ENCODE results near the gene SDR9C7. TPM values are rescaled to one million over a fixed set of nuclear protein-coding genes. Genes with fewer than 3 reads are reported as not detected.
"Not testable (repeated sequence)": the region's sequence is repeated elsewhere in the genome, so short reads cannot be mapped to it uniquely, and the experiment has no call there.

The SDR9C7 gene
- total RNA-seq = not detected in 2 replicates
- long read RNA-seq = 0 reads

DNA sequence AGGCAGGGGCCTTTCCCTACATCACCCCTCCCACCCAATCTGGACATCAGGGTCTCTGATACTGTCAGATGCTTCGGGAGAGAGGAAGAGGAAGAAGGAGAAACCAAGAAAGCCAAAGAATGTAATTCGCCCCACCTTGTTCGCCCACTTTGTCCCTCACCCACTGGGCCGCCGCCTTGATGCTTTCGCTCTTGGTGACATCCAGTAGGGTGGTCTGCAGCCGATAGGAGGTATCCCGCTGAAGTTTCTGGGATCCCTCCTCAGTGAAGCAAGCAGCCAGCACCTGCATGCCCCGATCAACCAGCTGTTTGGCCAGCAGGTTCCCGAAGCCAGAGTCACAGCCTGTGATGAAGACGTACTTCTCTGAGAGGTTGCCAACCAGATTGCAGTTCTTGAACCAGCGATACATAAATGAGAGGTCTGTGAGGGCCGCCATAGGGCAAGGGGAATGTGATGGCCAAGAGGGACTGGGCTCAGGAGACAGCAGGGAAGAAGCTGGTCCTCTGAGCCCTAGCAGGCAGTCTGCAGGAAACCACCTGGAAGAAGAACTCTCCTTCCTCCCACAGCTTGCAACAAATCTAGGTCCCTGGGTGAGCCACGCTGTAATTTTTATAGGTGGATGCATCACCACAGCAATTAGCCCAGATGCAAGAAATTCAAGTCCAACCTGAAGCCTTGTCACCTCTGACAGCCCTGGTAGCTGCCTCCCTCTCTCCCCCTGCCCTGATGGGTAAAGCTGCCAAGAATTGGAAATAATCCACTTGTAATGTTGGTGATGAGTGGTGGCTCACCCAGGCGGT is at the start of gene SDR9C7:
Gene SDR9C7, minus strand, starts transcription at position 583 of the 800 bp plus-strand sequence. Its CDS starts 147 bp downstream, at position 436.
- H3K27me3 Mint-ChIP-seq = no peaks in the 10 kb centered on the region
- H3K4me3 Mint-ChIP-seq (ENCODE audit: low read depth) = no peak within 1 kb of the TSS
- no peaks in the 10 kb centered on the region for H3K36me3 Mint-ChIP-seq (ENCODE audit: insufficient read depth)
- no peak within 1 kb of the TSS for H3K27ac Mint-ChIP-seq
- H3K4me1 Mint-ChIP-seq (ENCODE audit: low read depth) = peaks cover 3% of the 10 kb centered on the region
- no peak for DNase-seq (ENCODE audit: low spot score, unreplicated experiment)
- no peaks in the 10 kb centered on the region for H3K9me3 Mint-ChIP-seq (ENCODE audit: low read depth)
- TF ChIP-seq, protein P1, sequence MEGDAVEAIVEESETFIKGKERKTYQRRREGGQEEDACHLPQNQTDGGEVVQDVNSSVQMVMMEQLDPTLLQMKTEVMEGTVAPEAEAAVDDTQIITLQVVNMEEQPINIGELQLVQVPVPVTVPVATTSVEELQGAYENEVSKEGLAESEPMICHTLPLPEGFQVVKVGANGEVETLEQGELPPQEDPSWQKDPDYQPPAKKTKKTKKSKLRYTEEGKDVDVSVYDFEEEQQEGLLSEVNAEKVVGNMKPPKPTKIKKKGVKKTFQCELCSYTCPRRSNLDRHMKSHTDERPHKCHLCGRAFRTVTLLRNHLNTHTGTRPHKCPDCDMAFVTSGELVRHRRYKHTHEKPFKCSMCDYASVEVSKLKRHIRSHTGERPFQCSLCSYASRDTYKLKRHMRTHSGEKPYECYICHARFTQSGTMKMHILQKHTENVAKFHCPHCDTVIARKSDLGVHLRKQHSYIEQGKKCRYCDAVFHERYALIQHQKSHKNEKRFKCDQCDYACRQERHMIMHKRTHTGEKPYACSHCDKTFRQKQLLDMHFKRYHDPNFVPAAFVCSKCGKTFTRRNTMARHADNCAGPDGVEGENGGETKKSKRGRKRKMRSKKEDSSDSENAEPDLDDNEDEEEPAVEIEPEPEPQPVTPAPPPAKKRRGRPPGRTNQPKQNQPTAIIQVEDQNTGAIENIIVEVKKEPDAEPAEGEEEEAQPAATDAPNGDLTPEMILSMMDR (IDR thresholded peaks at IDR 0.05; ENCODE audit: unreplicated experiment) = no peak

DNA sequence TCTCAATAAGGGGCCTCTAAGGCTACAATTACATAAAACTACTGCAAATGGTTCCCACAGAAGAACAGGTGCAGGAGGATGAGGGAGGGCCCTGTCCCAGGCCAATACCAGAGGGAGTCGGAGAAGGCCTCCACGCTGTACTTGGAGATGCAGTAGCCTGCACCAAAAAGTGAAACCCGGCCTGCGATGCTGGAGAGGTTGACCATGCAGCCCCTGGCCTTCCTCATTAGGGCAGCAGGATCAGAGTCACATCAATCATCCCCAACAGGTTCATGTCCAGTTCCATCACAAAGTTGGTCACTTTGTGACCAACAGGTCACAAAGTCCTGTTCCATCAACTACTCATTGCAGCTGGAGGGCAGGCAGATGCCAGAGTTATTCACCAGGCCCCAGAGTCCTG is 49.2 kb upstream of the SDR9C7 start:
- Mint-ChIP-seq H3K4me1 (ENCODE audit: low read depth) (no peaks in the 10 kb centered on the region), H3K27me3 (no peaks in the 10 kb centered on the region), H3K4me3 (ENCODE audit: low read depth) (no peak overlapping the region), H3K9me3 (ENCODE audit: low read depth) (no peaks in the 10 kb centered on the region), H3K27ac (no peak overlapping the region), H3K36me3 (ENCODE audit: insufficient read depth) (no peaks in the 10 kb centered on the region)
- DNase-seq (ENCODE audit: low spot score, unreplicated experiment) = no peak
- TF ChIP-seq, protein P1 (IDR thresholded peaks at IDR 0.05; ENCODE audit: unreplicated experiment) = no peak

DNA sequence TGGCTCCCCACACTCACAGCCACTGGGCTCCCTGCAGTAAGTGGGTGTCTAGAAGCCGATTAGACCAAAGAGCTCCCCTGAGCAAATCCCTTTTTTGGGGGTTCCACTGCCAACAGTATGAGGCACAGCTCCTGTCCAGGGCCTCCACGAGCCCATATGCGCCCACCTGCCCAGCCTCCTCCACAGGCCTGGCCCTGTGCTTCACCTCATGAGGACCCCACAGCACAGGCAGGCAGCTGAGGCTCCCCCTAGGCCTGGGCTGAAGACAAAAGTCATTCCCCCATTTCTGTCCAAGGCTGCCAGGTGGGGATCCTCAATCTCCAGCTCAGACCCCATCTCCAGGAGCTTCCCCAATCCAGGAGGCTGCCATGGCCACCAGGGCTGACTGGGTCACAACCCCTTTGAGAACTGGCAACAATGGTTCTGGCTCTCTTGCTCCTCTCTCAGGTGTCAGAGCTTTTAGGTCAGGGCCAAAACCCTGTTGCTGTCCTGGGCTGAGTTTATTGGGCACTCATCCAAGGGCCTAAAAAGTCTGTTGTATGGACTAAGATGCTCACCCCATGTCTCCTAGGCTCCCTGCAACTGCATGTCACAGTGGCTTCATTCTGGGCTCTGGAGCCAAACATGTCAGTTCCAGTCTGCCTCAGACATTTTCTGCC is 48.5 kb upstream of the SDR9C7 start:
- not testable (repeated sequence) for H3K36me3 Mint-ChIP-seq (ENCODE audit: insufficient read depth); H3K27me3 Mint-ChIP-seq; H3K4me3 Mint-ChIP-seq (ENCODE audit: low read depth); DNase-seq (ENCODE audit: low spot score, unreplicated experiment); H3K9me3 Mint-ChIP-seq (ENCODE audit: low read depth); H3K4me1 Mint-ChIP-seq (ENCODE audit: low read depth); H3K27ac Mint-ChIP-seq

DNA sequence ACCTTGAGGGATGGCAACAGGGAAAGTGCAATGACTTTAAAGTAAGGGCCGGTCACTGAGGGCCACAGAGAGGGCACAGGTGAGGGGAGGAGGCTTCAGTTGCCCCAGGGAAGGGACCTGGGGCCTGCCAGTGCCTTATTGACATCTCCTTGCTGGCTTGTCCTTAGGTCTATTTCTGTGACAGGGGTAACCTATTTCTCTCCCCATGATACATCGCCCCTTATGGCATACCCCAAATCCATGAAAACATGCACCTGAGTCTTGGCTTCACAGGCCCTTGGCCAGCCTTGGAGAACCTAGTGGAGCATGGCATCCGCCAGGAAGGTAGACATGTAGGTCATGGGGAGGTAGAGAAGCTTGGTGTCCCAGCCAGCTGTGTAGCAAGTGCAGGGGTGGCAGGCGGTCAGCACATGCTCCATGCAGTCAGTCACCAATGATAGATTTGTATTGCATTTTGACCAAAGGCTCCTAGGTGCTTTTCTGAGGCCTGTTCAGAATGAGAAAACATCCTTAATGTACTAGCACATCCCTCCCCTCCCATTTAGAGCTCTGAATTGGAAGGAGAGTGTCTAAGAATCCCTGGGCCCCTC is 46.8 kb upstream of the SDR9C7 start:
- no peak for DNase-seq (ENCODE audit: low spot score, unreplicated experiment)
- no peak overlapping the region for H3K27ac Mint-ChIP-seq
- TF ChIP-seq, protein P1 (IDR thresholded peaks at IDR 0.05; ENCODE audit: unreplicated experiment) = no peak
- H3K9me3 Mint-ChIP-seq (ENCODE audit: low read depth) = no peaks in the 10 kb centered on the region
- H3K36me3 Mint-ChIP-seq (ENCODE audit: insufficient read depth) = peaks cover 2% of the 10 kb centered on the region
- H3K4me3 Mint-ChIP-seq (ENCODE audit: low read depth) = no peak overlapping the region
- H3K4me1 Mint-ChIP-seq (ENCODE audit: low read depth) = no peaks in the 10 kb centered on the region
- no peaks in the 10 kb centered on the region for H3K27me3 Mint-ChIP-seq

DNA sequence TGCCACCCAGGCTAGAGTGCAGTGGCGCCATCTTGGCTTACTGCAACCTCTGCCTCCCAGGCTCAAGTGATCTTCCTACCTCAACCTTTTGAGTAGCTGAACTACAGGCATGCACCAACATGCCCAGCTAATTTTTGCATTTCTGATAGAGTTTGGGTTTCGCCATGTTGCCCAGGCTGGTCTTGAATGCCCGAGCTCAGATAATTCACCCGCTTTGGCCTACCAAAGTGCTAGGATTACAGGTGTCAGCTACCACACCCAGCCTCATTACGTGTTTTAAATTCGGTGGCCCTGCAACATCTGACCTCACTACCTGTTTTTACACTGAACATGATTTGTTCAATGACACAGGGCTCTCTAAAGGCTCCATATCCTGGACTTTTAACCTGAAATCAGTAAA is 46.1 kb upstream of the SDR9C7 start:
- no peak for DNase-seq (ENCODE audit: low spot score, unreplicated experiment)
- H3K27ac Mint-ChIP-seq = no peak overlapping the region
- peaks cover 2% of the 10 kb centered on the region for H3K36me3 Mint-ChIP-seq (ENCODE audit: insufficient read depth)
- no peak overlapping the region for H3K4me3 Mint-ChIP-seq (ENCODE audit: low read depth)
- H3K9me3 Mint-ChIP-seq (ENCODE audit: low read depth) = no peaks in the 10 kb centered on the region
- no peaks in the 10 kb centered on the region for H3K27me3 Mint-ChIP-seq
- TF ChIP-seq, protein P1 (IDR thresholded peaks at IDR 0.05; ENCODE audit: unreplicated experiment) = no peak
- H3K4me1 Mint-ChIP-seq (ENCODE audit: low read depth) = no peaks in the 10 kb centered on the region
